Karpas-422 (cell line): ENCODE data around the gene TRIM46. TPM values are rescaled to one million over a fixed set of nuclear protein-coding genes. Genes with fewer than 3 reads are reported as not detected.
"Not testable (repeated sequence)": the region's sequence is repeated elsewhere in the genome, so short reads cannot be mapped to it uniquely, and the experiment has no call there.

Source experiments
- DNase-seq: peaks from one replicate; pipeline ENCODE4 v3.0.0-alpha.2; 2015
- H2AFZ ChIP-seq: fragments of 200-600 bp; sonication (generic); 2 replicates; pipeline ENCODE4 v1.6.1; 2014; ENCODE audit warnings: antibody characterized with exemption, low read length, mixed read lengths
- H3K27ac ChIP-seq: fragments of 200-600 bp; sonication (generic); 2 replicates; pipeline ENCODE4 v1.5.1; 2014; ENCODE audit warnings: mild to moderate bottlenecking, low read length, moderate library complexity
- H3K27me3 ChIP-seq: fragments of 200-600 bp; sonication (generic); 2 replicates; pipeline ENCODE4 v1.6.1; 2014; ENCODE audit warnings: low read length, mixed read lengths
- H3K36me3 ChIP-seq: fragments of 200-600 bp; sonication (generic); 2 replicates; pipeline ENCODE4 v1.6.1; 2014; ENCODE audit warnings: low read length, mixed read lengths; ENCODE audit not compliant: insufficient read depth
- H3K4me1 ChIP-seq: fragments of 200-600 bp; sonication (generic); 2 replicates; pipeline ENCODE4 v1.6.1; 2014; ENCODE audit warnings: mild to moderate bottlenecking, low read length, mixed read lengths
- H3K4me2 ChIP-seq: fragments of 200-600 bp; sonication (generic); 2 replicates; pipeline ENCODE4 v1.6.1; 2014; ENCODE audit warnings: low read length, low read depth, mild to moderate bottlenecking; ENCODE audit not compliant: poor library complexity, severe bottlenecking
- H3K4me3 ChIP-seq: fragments of 200-600 bp; sonication (generic); 2 replicates; pipeline ENCODE4 v1.5.1; 2014; ENCODE audit warnings: mild to moderate bottlenecking, antibody characterized with exemption, low read length, mixed read lengths
- H3K79me2 ChIP-seq: fragments of 200-600 bp; sonication (generic); 2 replicates; pipeline ENCODE4 v1.6.1; 2014; ENCODE audit warnings: mild to moderate bottlenecking, low read length, mixed read lengths
- H3K9ac ChIP-seq: fragments of 200-600 bp; sonication (generic); 2 replicates; pipeline ENCODE4 v1.6.0; 2014; ENCODE audit warnings: low read length
- H3K9me2 ChIP-seq: fragments of 200-600 bp; sonication (generic), shearing (Covaris generic); replicated peaks from 2 replicates; pipeline ENCODE4 v1.6.0; 2014; ENCODE audit warnings: mild to moderate bottlenecking, low read length, moderate library complexity; ENCODE audit not compliant: insufficient read depth
- H3K9me3 ChIP-seq: fragments of 300-700, 200-600 bp; sonication (generic); 2 replicates; pipeline ENCODE4 v1.6.1; 2014; ENCODE audit warnings: low read length, mixed read lengths
- H4K20me1 ChIP-seq: fragments of 200-600 bp; sonication (generic); 2 replicates; pipeline ENCODE4 v1.6.1; 2014; ENCODE audit warnings: mild to moderate bottlenecking, antibody characterized with exemption, low read length, low read depth; ENCODE audit not compliant: insufficient read depth
- total RNA-seq: library from RNA; depleted of rRNA; stranded (reverse); fragments of >200 nt; shearing (Covaris generic); gene quantifications from 2 replicates; pipeline ENCODE4 v1.2.3, GENCODE V29; 2014; ENCODE audit warnings: low replicate concordance

The TRIM46 gene
- total RNA-seq, 1 experiment from 2014 or later = 5.1 TPM

DNA sequence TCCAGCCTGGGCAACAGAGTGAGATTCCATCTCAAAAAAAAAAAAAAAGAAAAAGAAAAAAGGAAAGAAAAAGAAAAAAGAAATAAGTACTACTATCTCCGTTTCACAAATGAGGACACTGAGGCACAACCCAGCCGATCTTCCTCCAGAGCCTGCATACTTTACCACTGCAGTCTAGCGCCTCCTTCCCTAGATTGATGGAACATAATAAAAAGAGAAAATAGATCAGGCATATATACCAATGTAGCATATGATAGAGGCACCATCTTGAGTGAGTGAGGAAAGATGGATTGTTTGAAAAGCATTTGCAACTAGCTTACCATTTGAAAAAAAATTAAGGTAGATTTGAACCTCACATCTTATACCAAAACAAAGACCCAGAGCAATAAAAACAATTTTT lies 28.2 kb upstream of the TRIM46 start:
- H3K9me2 ChIP-seq = no peaks in the 10 kb centered on the region
- no peak overlapping the region for H3K4me3 ChIP-seq
- H3K4me1 ChIP-seq = peaks cover 2% of the 10 kb centered on the region
- no peak overlapping the region for H2AFZ ChIP-seq
- no peaks in the 10 kb centered on the region for H3K79me2 ChIP-seq
- H3K27ac ChIP-seq = no peak overlapping the region
- no peaks in the 10 kb centered on the region for H3K27me3 ChIP-seq
- H3K36me3 ChIP-seq = no peaks in the 10 kb centered on the region
- no peak for DNase-seq
- no peak overlapping the region for H3K9ac ChIP-seq
- no peak overlapping the region for H3K4me2 ChIP-seq
- no peaks in the 10 kb centered on the region for H4K20me1 ChIP-seq
- H3K9me3 ChIP-seq = no peaks in the 10 kb centered on the region

DNA sequence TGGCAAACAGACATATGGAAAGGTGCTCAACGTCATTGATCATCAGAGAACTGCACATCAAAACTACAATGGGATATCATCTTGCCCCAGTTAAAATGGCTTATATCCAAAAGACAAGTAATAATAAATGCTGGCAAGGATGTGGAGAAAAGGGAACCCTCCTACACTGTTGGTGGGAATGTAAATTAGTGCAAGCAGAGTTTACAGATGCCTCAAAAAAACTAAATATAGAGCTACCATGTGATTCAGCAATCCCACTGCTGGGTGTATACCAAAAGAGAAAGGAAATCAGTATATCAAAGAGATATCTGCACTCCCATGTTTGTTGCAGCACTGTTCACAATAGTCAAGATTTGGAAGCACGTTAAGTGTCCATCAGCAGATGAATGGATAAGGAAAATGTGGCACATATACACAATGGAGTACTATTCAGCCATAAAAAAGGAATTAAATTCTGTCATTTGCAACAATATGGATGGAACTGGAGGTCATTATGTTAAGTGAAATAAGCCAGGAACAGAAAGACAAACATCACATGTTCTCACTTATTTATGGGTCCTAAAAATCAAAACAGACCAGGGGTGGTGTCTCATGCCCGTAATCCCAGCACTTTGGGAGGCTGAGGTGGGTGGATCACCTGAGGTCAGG lies 17.5 kb upstream of the TRIM46 start:
- H3K27me3 ChIP-seq, H3K9ac ChIP-seq, H3K79me2 ChIP-seq, H4K20me1 ChIP-seq, H3K4me3 ChIP-seq, H3K9me2 ChIP-seq, DNase-seq, H3K27ac ChIP-seq, H3K4me2 ChIP-seq, H3K36me3 ChIP-seq, H2AFZ ChIP-seq, H3K9me3 ChIP-seq: not testable (repeated sequence)
- peaks cover 12% of the 10 kb centered on the region for H3K4me1 ChIP-seq

DNA sequence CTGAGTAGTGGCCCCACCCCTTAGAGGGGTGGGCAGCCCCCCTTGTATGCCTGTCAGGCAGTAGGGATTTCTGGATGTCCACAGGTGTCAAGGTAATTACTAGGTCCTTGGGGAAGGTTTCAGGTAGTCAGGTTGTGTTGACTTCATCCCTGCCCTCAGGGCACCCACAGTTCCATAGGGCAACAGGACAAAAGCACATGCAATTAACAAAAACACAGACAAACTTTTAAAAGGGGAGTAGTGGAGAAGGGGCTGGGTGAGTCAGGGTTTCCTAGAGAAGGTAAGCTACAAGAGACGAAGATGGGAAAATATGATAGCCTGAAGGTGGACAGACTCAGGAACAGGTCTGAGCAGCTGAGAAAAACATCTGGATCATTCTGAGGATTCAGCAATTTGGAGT lies 14.7 kb upstream of the TRIM46 start:
- Histone ChIP-seq H3K79me2 (no peaks in the 10 kb centered on the region), H3K4me2 (no peak overlapping the region), H3K9me2 (no peaks in the 10 kb centered on the region), H3K9ac (no peak overlapping the region), H3K27ac (no peak overlapping the region), H3K4me3 (no peak overlapping the region), H3K9me3 (no peaks in the 10 kb centered on the region), H2AFZ (no peak overlapping the region), H4K20me1 (no peaks in the 10 kb centered on the region), H3K27me3 (no peaks in the 10 kb centered on the region), H3K36me3 (no peaks in the 10 kb centered on the region), H3K4me1 (peaks cover 12% of the 10 kb centered on the region)
- DNase-seq = no peak

DNA sequence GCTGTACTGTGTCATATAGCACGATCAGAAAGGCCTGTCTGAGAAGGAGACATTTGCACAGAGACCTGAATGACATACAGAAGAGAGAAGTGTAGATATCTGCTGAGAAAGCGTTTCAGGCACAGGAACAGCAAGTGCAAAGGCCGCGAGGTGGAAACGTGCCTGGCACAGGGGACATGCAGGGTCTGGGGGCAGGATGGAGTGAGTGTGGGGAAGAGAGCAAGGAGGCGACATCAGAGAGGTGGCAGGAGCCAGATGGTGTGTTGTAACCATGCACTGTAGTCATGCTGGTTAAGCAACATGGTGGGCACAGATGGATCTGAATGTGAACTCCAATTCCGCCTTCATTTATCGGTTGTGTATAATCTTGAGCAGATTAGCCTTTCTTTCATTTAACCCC lies 13.5 kb upstream of the TRIM46 start:
- H2AFZ ChIP-seq = no peak overlapping the region
- H3K27ac ChIP-seq = no peak overlapping the region
- no peaks in the 10 kb centered on the region for H3K9me3 ChIP-seq
- peaks cover 10% of the 10 kb centered on the region for H3K4me1 ChIP-seq
- no peak overlapping the region for H3K9ac ChIP-seq
- no peaks in the 10 kb centered on the region for H3K9me2 ChIP-seq
- H3K27me3 ChIP-seq = no peaks in the 10 kb centered on the region
- H3K4me2 ChIP-seq = no peak overlapping the region
- H3K4me3 ChIP-seq = no peak overlapping the region
- no peaks in the 10 kb centered on the region for H3K79me2 ChIP-seq
- H4K20me1 ChIP-seq = no peaks in the 10 kb centered on the region
- no peaks in the 10 kb centered on the region for H3K36me3 ChIP-seq
- no peak for DNase-seq

DNA sequence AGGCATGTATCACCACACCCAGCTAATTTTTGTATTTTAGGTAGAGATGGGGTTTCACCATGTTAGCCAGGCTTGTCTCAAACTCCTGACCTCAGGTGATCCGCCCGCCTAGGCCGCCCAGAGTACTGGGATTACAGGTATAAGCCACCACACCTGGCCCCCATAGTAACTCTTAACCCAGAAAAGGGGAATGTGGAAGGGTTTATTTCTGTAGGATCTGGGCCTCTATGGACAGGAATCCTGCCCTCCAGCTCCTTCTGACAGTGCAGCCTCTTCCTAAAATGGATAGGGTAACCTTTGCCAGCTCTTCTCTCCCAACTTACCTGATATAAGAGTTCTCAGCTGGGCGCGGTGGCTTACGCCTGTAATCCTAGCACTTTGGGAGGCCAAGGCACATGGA lies 11.0 kb upstream of the TRIM46 start:
- not testable (repeated sequence) for H3K79me2 ChIP-seq, DNase-seq, H3K9me3 ChIP-seq, H3K4me2 ChIP-seq, H3K27ac ChIP-seq, H2AFZ ChIP-seq, H3K9me2 ChIP-seq, H4K20me1 ChIP-seq, H3K27me3 ChIP-seq, H3K36me3 ChIP-seq, H3K4me3 ChIP-seq, H3K9ac ChIP-seq
- peaks cover 13% of the 10 kb centered on the region for H3K4me1 ChIP-seq

DNA sequence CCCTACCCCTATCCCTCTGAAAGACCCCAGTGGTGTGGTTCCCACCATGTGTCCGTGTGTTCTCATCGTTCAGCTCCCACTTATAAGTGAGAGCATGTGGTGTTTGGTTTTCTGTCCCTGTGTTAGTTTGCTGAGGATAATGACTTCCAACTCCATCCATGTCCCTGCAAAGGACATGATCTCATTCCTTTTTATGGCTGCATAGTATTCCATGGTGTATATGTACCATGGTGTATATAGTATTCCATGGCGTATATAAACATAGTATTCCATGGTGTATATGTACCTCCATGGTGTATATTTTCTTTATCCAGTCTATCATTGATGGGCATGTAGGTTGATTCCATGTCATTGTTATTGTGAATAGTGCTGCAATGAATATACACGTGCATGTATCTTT lies 9.9 kb upstream of the TRIM46 start:
- H3K79me2 ChIP-seq, H3K4me2 ChIP-seq, H3K4me3 ChIP-seq, H2AFZ ChIP-seq, DNase-seq, H3K27me3 ChIP-seq, H3K27ac ChIP-seq, H3K9me3 ChIP-seq, H3K9me2 ChIP-seq, H3K36me3 ChIP-seq, H3K9ac ChIP-seq, H4K20me1 ChIP-seq: not testable (repeated sequence)
- peaks cover 15% of the 10 kb centered on the region for H3K4me1 ChIP-seq

DNA sequence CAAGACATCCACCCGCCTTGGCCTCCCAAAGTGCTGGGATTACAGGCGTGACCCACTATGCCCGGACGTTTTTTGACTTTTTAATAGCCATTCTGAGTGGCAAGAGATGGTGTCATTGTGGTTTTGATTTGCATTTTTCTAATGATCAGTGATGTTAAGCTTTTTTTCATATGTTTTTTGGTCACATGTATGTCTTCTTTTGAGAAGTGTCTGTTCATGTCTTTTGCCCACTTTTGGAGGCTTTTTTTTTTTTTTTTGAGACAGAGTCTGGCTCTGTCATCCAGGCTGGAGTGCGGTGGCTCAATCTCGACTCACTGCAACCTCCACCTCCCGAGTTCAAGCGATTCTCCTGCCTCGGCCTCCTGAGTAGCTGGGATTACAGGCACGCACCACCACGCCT lies 9.0 kb upstream of the TRIM46 start:
- H3K36me3 ChIP-seq, H3K4me2 ChIP-seq, H4K20me1 ChIP-seq, H3K9me3 ChIP-seq, DNase-seq, H3K27me3 ChIP-seq, H3K9ac ChIP-seq, H3K9me2 ChIP-seq, H3K4me3 ChIP-seq, H2AFZ ChIP-seq, H3K79me2 ChIP-seq, H3K27ac ChIP-seq: not testable (repeated sequence)
- peaks cover 15% of the 10 kb centered on the region for H3K4me1 ChIP-seq

DNA sequence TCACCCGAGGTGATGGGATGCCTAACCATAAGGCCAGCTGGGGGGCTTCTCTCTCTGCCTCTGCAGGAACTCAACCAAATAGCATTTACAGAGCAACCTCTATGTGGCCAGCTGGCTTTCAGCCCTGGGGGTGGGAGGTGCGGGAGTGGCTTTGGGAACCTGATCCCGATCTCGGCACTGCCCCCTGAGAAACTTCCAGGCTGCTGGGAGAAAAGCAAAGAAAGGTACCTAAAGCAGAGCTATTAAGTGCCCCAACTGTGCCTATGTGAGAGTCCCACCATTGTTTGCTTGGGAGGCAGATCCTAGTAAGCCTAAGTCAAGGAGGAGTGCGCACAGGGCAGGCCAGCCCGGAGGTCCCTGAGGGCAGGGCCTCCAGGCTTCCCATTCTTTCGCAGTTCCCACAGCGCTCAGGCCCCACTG lies 7.6 kb upstream of the TRIM46 start:
- Histone ChIP-seq H3K4me2 (no peak overlapping the region), H3K27ac (no peak overlapping the region), H3K36me3 (peaks cover 9% of the 10 kb centered on the region; the same call in 1 of the 2 replicates), H3K9me2 (no peaks in the 10 kb centered on the region), H3K9ac (no peak overlapping the region), H3K9me3 (no peaks in the 10 kb centered on the region), H4K20me1 (no peaks in the 10 kb centered on the region), H3K79me2 (no peaks in the 10 kb centered on the region), H3K4me1 (peaks cover 11% of the 10 kb centered on the region), H3K27me3 (no peaks in the 10 kb centered on the region), H3K4me3 (no peak overlapping the region), H2AFZ (no peak overlapping the region)
- no peak for DNase-seq
